Tibial nerve (tissue), 3 donors: ENCODE measurements around the gene PAPOLA.

ENCODE experiments used
- POLR2A ChIP-seq, 2 donors: fragments of 450-650 bp; IDR thresholded peaks; one replicate each; pipeline ENCODE4 v1.6.1; 2017; ENCODE audit warnings: antibody characterized with exemption in 2 of 2, mild to moderate bottlenecking in 2 of 2, moderate library complexity in 2 of 2
- TF ChIP-seq, protein P1 (sequence below), 5 experiments: fragments of 200-600 bp in 3 of 5; fragments of 450-650 bp in 2 of 5; sonication (generic) in 3 of 5; IDR thresholded peaks; one replicate each; pipeline ENCODE4 v1.5.1; 2016 to 2019; ENCODE audit warnings: antibody characterized with exemption in 5 of 5, mild to moderate bottlenecking in 3 of 5, moderate library complexity in 2 of 5

DNA sequence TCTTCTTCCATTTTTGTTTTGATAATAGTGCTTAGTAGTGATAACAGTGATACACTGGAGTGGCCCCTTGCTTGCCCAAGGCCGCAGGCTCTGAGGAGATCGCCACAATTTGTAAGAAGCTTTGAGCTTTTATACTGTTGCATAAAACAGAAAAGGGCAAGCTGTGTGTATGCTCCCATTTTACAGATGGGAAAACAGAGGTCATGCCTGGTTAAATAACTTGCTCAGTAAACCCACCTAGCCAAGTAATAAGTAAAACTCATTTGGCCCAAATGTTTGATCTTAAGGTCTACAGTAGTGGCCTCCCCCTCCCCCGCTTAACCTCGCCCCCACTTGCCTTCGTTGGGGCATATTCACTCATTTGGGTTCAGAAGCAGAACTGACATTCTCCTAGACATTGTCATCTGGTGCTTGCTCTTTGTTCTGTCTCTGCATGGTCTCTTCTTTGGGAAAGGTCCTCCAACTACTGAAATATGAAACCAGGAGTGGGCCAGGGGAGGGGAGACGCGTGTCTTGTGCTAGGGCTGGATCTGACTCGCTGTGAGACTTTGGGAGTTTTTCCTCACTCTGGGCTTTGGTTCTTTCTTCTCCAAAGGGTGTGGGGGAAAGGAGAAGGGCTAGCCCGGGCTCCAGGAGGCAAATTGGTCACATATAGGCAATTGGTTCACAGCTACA, 88.1 kb downstream of the PAPOLA start:
- no peak for TF ChIP-seq POLR2A (IDR thresholded peaks at IDR 0.05)
- TF ChIP-seq, protein P1, sequence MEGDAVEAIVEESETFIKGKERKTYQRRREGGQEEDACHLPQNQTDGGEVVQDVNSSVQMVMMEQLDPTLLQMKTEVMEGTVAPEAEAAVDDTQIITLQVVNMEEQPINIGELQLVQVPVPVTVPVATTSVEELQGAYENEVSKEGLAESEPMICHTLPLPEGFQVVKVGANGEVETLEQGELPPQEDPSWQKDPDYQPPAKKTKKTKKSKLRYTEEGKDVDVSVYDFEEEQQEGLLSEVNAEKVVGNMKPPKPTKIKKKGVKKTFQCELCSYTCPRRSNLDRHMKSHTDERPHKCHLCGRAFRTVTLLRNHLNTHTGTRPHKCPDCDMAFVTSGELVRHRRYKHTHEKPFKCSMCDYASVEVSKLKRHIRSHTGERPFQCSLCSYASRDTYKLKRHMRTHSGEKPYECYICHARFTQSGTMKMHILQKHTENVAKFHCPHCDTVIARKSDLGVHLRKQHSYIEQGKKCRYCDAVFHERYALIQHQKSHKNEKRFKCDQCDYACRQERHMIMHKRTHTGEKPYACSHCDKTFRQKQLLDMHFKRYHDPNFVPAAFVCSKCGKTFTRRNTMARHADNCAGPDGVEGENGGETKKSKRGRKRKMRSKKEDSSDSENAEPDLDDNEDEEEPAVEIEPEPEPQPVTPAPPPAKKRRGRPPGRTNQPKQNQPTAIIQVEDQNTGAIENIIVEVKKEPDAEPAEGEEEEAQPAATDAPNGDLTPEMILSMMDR (IDR thresholded peaks at IDR 0.05) = no peak
